Parathyroid adenoma (tissue), 2 donors: ENCODE data around the gene FCER1G.
"Not testable (repeated sequence)": the region's sequence is repeated elsewhere in the genome, so short reads cannot be mapped to it uniquely, and the experiment has no call there.

Experiments used
- H2AFZ ChIP-seq: fragments of 300-600 bp; sonication (generic); one replicate; pipeline ENCODE4 v1.7.0; 2017; ENCODE audit warnings: antibody characterized with exemption, mild to moderate bottlenecking
- H3K27ac ChIP-seq: fragments of 300-600 bp; sonication (generic); one replicate; pipeline ENCODE4 v1.7.0; 2017
- H3K27me3 ChIP-seq: fragments of 300-600 bp; sonication (generic); one replicate; pipeline ENCODE4 v1.7.0; 2017; ENCODE audit warnings: low read length; ENCODE audit not compliant: control insufficient read depth, insufficient read depth
- H3K36me3 ChIP-seq: fragments of 300-600 bp; sonication (generic); one replicate; pipeline ENCODE4 v1.7.0; 2017; ENCODE audit warnings: low read length; ENCODE audit not compliant: control insufficient read depth, insufficient read depth
- H3K4me1 ChIP-seq: fragments of 300-600 bp; sonication (generic); one replicate; pipeline ENCODE4 v1.7.0; 2017; ENCODE audit warnings: control low read depth
- H3K4me2 ChIP-seq: fragments of 300-600 bp; sonication (generic); one replicate; pipeline ENCODE4 v1.7.0; 2017; ENCODE audit warnings: low read length
- H3K4me3 ChIP-seq: fragments of 300-600 bp; sonication (generic); one replicate; pipeline ENCODE4 v1.7.0; 2017; ENCODE audit warnings: low read depth, low read length
- H3K79me2 ChIP-seq: fragments of 300-600 bp; sonication (generic); one replicate; pipeline ENCODE4 v1.7.0; 2017; ENCODE audit warnings: control low read depth
- H3K9ac ChIP-seq: fragments of 300-600 bp; sonication (generic); one replicate; pipeline ENCODE4 v1.7.0; 2017; ENCODE audit warnings: mild to moderate bottlenecking
- H3K9me3 ChIP-seq: fragments of 300-600 bp; sonication (generic); one replicate; pipeline ENCODE4 v1.7.0; 2017; ENCODE audit warnings: low read length; ENCODE audit not compliant: control insufficient read depth
- CTCF ChIP-seq: fragments of 300-600 bp; sonication (generic); IDR thresholded peaks from one replicate; pipeline ENCODE4 v1.7.0; 2017; ENCODE audit warnings: antibody characterized with exemption, mild to moderate bottlenecking
- donor health status: primary hyperparathyroidism.

Gene FCER1G

GRCh38 chr1:161235957-161236775 lies 21.1 kb downstream of the FCER1G start:
- H3K9ac ChIP-seq, result no peak overlapping the region
- no peak overlapping the region for H3K4me2 ChIP-seq
- H3K27me3 ChIP-seq, result no peaks in the 10 kb centered on the region
- H3K4me1 ChIP-seq, result no peaks in the 10 kb centered on the region
- H3K9me3 ChIP-seq, result no peaks in the 10 kb centered on the region
- TF ChIP-seq CTCF, result no peak
- no peaks in the 10 kb centered on the region for H3K79me2 ChIP-seq
- no peak overlapping the region for H3K27ac ChIP-seq
- no peak overlapping the region for H3K4me3 ChIP-seq
- no peak overlapping the region for H2AFZ ChIP-seq
- no peaks in the 10 kb centered on the region for H3K36me3 ChIP-seq

GRCh38 chr1:161238039-161238473 lies 23.0 kb downstream of the FCER1G start, which contains the start of gene NR1I3:
Gene NR1I3 (minus strand): TSS chr1:161238203. CDS start chr1:161236565, 1,638 bp downstream.
- no peak within 1 kb of the TSS for H3K4me3 ChIP-seq
- H3K36me3 ChIP-seq, result no peaks in the 10 kb centered on the region
- H3K4me1 ChIP-seq, result no peaks in the 10 kb centered on the region
- TF ChIP-seq CTCF, result no peak
- no peaks in the 10 kb centered on the region for H3K9me3 ChIP-seq
- no peak within 1 kb of the TSS for H3K27ac ChIP-seq
- H3K79me2 ChIP-seq, result no peaks in the 10 kb centered on the region
- H3K4me2 ChIP-seq, result no peak within 1 kb of the TSS
- H3K27me3 ChIP-seq, result no peaks in the 10 kb centered on the region
- H2AFZ ChIP-seq, result no peak within 1 kb of the TSS
- H3K9ac ChIP-seq, result no peak within 1 kb of the TSS

- Histone ChIP-seq H3K79me2 (no peaks in the 10 kb centered on the region), H3K36me3 (no peaks in the 10 kb centered on the region), H2AFZ (no peak overlapping the region), H3K9ac (no peak overlapping the region), H3K27ac (no peak overlapping the region), H3K9me3 (no peaks in the 10 kb centered on the region), H3K4me2 (no peak overlapping the region), H3K4me3 (no peak overlapping the region), H3K4me1 (no peaks in the 10 kb centered on the region), H3K27me3 (no peaks in the 10 kb centered on the region)
- TF ChIP-seq CTCF, result no peak
Observed at GRCh38 chr1:161241682-161242081, 26.6 kb downstream of the FCER1G start.

GRCh38 chr1:161242313-161242712 lies 27.2 kb downstream of the FCER1G start:
- TF ChIP-seq CTCF, result no peak

GRCh38 chr1:161244888-161245287 lies 29.8 kb downstream of the FCER1G start:
- Histone ChIP-seq H3K27me3 (no peaks in the 10 kb centered on the region), H3K27ac (no peak overlapping the region), H3K36me3 (no peaks in the 10 kb centered on the region), H3K79me2 (no peaks in the 10 kb centered on the region), H3K4me3 (no peak overlapping the region), H3K9me3 (no peaks in the 10 kb centered on the region), H3K4me1 (no peaks in the 10 kb centered on the region), H3K9ac (no peak overlapping the region), H3K4me2 (no peak overlapping the region), H2AFZ (no peak overlapping the region)
- TF ChIP-seq CTCF, result no peak

More at GRCh38 chr1:161242313-161242712, 27.2 kb downstream of the FCER1G start:
- Histone ChIP-seq H3K4me1 (no peaks in the 10 kb centered on the region), H3K79me2 (no peaks in the 10 kb centered on the region), H3K4me2 (no peak overlapping the region), H3K9ac (no peak overlapping the region), H3K4me3 (no peak overlapping the region), H3K9me3 (no peaks in the 10 kb centered on the region), H3K27me3 (no peaks in the 10 kb centered on the region), H2AFZ (no peak overlapping the region), H3K36me3 (no peaks in the 10 kb centered on the region), H3K27ac (no peak overlapping the region)

- not testable (repeated sequence) for H3K9me3 ChIP-seq, H2AFZ ChIP-seq, H3K79me2 ChIP-seq, H3K27ac ChIP-seq, H3K36me3 ChIP-seq, H3K9ac ChIP-seq, H3K4me1 ChIP-seq, H3K4me3 ChIP-seq, H3K27me3 ChIP-seq, H3K4me2 ChIP-seq
Observed at GRCh38 chr1:161250100-161250499, 35.0 kb downstream of the FCER1G start.
